GM23338 (cell line): ENCODE data around the gene JDP2. TPM values are rescaled to one million over a fixed set of nuclear protein-coding genes. Genes with fewer than 3 reads are reported as not detected.

ENCODE experiments used
- ATAC-seq: fragments of 200-7000 bp; cut with Tn5 transposase; 3 replicates; pipeline ENCODE4 v1.9.1; 2020
- DNase-seq: peaks from one replicate; pipeline ENCODE4 v3.0.0-alpha.2; 2015; ENCODE audit warnings: low spot score
- H2AFZ ChIP-seq: fragments of 200-600 bp; sonication (generic); 2 replicates; pipeline ENCODE4 v1.8.0; 2016; ENCODE audit warnings: antibody characterized with exemption, mild to moderate bottlenecking, moderate library complexity
- H3F3A ChIP-seq: fragments of 200-600 bp; sonication (generic); replicated peaks from 2 replicates; pipeline ENCODE4 v1.8.0; 2017; ENCODE audit warnings: antibody characterized with exemption, mixed run types, low read depth
- H3K27ac ChIP-seq: fragments of 200-600 bp; sonication (generic); 2 replicates; pipeline ENCODE4 v1.6.1; 2016; ENCODE audit warnings: low read depth
- H3K27me3 ChIP-seq: fragments of 200-600 bp; sonication (generic); 2 replicates; pipeline ENCODE4 v1.8.0; 2016; ENCODE audit warnings: mild to moderate bottlenecking, mixed run types, moderate library complexity; ENCODE audit not compliant: insufficient read depth
- H3K36me3 ChIP-seq: fragments of 200-600 bp; sonication (generic); 2 replicates; pipeline ENCODE4 v1.8.0; 2016; ENCODE audit warnings: mild to moderate bottlenecking; ENCODE audit not compliant: insufficient read depth
- H3K4me1 ChIP-seq: fragments of 200-600 bp; sonication (generic); 2 replicates; pipeline ENCODE4 v1.8.0; 2016; ENCODE audit warnings: mild to moderate bottlenecking, moderate library complexity; ENCODE audit not compliant: insufficient read depth
- H3K4me2 ChIP-seq: fragments of 200-600 bp; sonication (generic); 2 replicates; pipeline ENCODE4 v1.7.1; 2017; ENCODE audit warnings: mixed run types
- H3K4me3 ChIP-seq: fragments of 200-600 bp; sonication (generic); 2 replicates; pipeline ENCODE4 v1.6.1; 2016; ENCODE audit warnings: mixed run types
- H3K79me2 ChIP-seq: fragments of 200-600 bp; sonication (generic); replicated peaks from 2 replicates; pipeline ENCODE4 v1.8.0; 2017; ENCODE audit warnings: mild to moderate bottlenecking; ENCODE audit not compliant: insufficient read depth
- H3K9me2 ChIP-seq: fragments of 200-600 bp; sonication (generic); 2 replicates; pipeline ENCODE4 v1.8.0; 2017; ENCODE audit not compliant: insufficient read depth
- H4K20me1 ChIP-seq: fragments of 200-600 bp; sonication (generic); replicated peaks from 2 replicates; pipeline ENCODE4 v1.8.0; 2017; ENCODE audit warnings: mild to moderate bottlenecking; ENCODE audit not compliant: insufficient read depth
- H3K27ac Mint-ChIP-seq: 2 replicates; pipeline ENCODE4 v1.8.0; 2020; ENCODE audit warnings: inconsistent platforms, mild to moderate bottlenecking, moderate library complexity, mixed read lengths
- H3K27me3 Mint-ChIP-seq: 3 replicates; pipeline ENCODE4 v1.8.0; 2022; ENCODE audit warnings: low read depth, mild to moderate bottlenecking, moderate library complexity, mixed read lengths, inconsistent platforms; ENCODE audit not compliant: insufficient read depth, poor library complexity
- H3K36me3 Mint-ChIP-seq: 3 replicates; pipeline ENCODE4 v1.8.0; 2021; ENCODE audit warnings: low read depth, mild to moderate bottlenecking, inconsistent platforms, moderate library complexity, mixed read lengths
- H3K4me1 Mint-ChIP-seq: 3 replicates; pipeline ENCODE4 v1.8.0; 2020; ENCODE audit warnings: mild to moderate bottlenecking, inconsistent platforms, mixed read lengths
- H3K4me3 Mint-ChIP-seq: 3 replicates; pipeline ENCODE4 v1.8.0; 2021; ENCODE audit warnings: moderate library complexity, mild to moderate bottlenecking, inconsistent platforms, mixed read lengths
- H3K9me3 Mint-ChIP-seq: 3 replicates; pipeline ENCODE4 v1.8.0; 2020; ENCODE audit warnings: moderate library complexity, mild to moderate bottlenecking, inconsistent platforms, mixed read lengths
- EZH2 ChIP-seq: fragments of 200-600 bp; sonication (generic); IDR thresholded peaks from one replicate; pipeline ENCODE4 v1.8.0; 2017; ENCODE audit warnings: antibody characterized with exemption, mild to moderate bottlenecking, low read depth; ENCODE audit not compliant: unreplicated experiment
- JUNB ChIP-seq: IDR thresholded peaks from one replicate; pipeline ENCODE4 v1.6.1; 2016; ENCODE audit warnings: antibody characterized with exemption; ENCODE audit not compliant: unreplicated experiment
- ZNF114 ChIP-seq: fragments of 250-450 bp; sonication (Bioruptor Pico); IDR thresholded peaks from 2 replicates; pipeline ENCODE4 v1.5.0; 2020; ENCODE audit warnings: mild to moderate bottlenecking, moderate library complexity
- ZNF331 ChIP-seq: fragments of 250-450 bp; sonication (Bioruptor Pico); IDR thresholded peaks from 2 replicates; pipeline ENCODE4 v1.5.0; 2020; ENCODE audit warnings: low read depth, mild to moderate bottlenecking, moderate library complexity
- polyA plus RNA-seq: library from polyadenylated mRNA; unstranded; fragments of >200 nt; fragmentation: Nextera tagmentation; extraction: Ambion mirVana; gene quantifications from 2 replicates; pipeline ENCODE4 v1.2.1, GENCODE V29; 2016
- total RNA-seq: library from RNA; depleted of rRNA; stranded (reverse); fragments of >200 nt; shearing (Covaris generic); gene quantifications from 2 replicates; pipeline ENCODE4 v1.2.3, GENCODE V29; 2014
- TF ChIP-seq, protein P1 (sequence below): fragments of 250-450 bp; sonication (Bioruptor Pico); IDR thresholded peaks from 2 replicates; pipeline ENCODE4 v1.5.0; 2020; ENCODE audit warnings: mild to moderate bottlenecking, moderate library complexity
- TF ChIP-seq, protein P2 (sequence below): IDR thresholded peaks from 2 replicates; pipeline ENCODE4 v1.6.1; 2016; ENCODE audit warnings: antibody characterized with exemption
- TF ChIP-seq, protein P3 (sequence below), 2 experiments: fragments of 200-600 bp in 1 of 2; sonication (generic) in 1 of 2; conservative IDR thresholded peaks; 2 replicates each; pipeline versions ENCODE4 v1.5.1 to v1.6.1; 2016 to 2017; ENCODE audit warnings: antibody characterized with exemption in 2 of 2, low read depth in 2 of 2, mild to moderate bottlenecking in 2 of 2, moderate library complexity in 1 of 2

JDP2 gene
- total and polyA plus RNA-seq, 2 experiments from 2014 or later = 12.5 to 38.9 TPM

DNA sequence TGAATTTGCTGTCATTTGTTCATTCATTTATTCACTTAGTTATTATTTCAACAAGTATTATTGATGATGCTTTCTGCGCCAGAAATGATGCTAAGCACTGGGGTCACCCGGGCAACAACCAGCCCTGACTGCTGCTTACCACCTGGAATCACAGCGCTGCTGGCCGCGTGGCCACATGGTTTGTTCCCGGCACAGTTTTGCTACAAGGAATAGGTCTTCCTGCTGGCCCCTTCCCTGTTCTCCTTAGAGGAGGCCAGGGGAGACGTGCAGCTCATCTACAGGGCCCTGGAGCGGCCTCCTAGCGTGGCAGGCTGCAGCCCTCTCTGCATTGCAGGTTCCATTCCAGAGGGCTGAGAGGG, 7.0 kb downstream of the JDP2 start (continued):
- TF ChIP-seq JUNB (no peak), ZNF331 (CRISPR knock-in tag) (no peak), ZNF114 (CRISPR knock-in tag) (no peak)
- TF ChIP-seq, protein P1, sequence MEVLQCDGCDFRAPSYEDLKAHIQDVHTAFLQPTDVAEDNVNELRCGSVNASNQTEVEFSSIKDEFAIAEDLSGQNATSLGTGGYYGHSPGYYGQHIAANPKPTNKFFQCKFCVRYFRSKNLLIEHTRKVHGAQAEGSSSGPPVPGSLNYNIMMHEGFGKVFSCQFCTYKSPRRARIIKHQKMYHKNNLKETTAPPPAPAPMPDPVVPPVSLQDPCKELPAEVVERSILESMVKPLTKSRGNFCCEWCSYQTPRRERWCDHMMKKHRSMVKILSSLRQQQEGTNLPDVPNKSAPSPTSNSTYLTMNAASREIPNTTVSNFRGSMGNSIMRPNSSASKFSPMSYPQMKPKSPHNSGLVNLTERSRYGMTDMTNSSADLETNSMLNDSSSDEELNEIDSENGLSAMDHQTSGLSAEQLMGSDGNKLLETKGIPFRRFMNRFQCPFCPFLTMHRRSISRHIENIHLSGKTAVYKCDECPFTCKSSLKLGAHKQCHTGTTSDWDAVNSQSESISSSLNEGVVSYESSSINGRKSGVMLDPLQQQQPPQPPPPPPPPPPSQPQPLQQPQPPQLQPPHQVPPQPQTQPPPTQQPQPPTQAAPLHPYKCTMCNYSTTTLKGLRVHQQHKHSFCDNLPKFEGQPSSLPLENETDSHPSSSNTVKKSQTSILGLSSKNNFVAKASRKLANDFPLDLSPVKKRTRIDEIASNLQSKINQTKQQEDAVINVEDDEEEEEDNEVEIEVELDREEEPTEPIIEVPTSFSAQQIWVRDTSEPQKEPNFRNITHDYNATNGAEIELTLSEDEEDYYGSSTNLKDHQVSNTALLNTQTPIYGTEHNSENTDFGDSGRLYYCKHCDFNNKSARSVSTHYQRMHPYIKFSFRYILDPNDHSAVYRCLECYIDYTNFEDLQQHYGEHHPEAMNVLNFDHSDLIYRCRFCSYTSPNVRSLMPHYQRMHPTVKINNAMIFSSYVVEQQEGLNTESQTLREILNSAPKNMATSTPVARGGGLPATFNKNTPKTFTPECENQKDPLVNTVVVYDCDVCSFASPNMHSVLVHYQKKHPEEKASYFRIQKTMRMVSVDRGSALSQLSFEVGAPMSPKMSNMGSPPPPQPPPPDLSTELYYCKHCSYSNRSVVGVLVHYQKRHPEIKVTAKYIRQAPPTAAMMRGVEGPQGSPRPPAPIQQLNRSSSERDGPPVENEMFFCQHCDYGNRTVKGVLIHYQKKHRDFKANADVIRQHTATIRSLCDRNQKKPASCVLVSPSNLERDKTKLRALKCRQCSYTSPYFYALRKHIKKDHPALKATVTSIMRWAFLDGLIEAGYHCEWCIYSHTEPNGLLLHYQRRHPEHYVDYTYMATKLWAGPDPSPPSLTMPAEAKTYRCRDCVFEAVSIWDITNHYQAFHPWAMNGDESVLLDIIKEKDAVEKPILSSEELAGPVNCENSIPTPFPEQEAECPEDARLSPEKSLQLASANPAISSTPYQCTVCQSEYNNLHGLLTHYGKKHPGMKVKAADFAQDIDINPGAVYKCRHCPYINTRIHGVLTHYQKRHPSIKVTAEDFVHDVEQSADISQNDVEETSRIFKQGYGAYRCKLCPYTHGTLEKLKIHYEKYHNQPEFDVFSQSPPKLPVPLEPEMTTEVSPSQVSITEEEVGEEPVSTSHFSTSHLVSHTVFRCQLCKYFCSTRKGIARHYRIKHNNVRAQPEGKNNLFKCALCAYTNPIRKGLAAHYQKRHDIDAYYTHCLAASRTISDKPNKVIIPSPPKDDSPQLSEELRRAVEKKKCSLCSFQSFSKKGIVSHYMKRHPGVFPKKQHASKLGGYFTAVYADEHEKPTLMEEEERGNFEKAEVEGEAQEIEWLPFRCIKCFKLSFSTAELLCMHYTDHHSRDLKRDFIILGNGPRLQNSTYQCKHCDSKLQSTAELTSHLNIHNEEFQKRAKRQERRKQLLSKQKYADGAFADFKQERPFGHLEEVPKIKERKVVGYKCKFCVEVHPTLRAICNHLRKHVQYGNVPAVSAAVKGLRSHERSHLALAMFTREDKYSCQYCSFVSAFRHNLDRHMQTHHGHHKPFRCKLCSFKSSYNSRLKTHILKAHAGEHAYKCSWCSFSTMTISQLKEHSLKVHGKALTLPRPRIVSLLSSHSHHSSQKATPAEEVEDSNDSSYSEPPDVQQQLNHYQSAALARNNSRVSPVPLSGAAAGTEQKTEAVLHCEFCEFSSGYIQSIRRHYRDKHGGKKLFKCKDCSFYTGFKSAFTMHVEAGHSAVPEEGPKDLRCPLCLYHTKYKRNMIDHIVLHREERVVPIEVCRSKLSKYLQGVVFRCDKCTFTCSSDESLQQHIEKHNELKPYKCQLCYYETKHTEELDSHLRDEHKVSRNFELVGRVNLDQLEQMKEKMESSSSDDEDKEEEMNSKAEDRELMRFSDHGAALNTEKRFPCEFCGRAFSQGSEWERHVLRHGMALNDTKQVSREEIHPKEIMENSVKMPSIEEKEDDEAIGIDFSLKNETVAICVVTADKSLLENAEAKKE (CRISPR knock-in tag) = no peak
- TF ChIP-seq, protein P2, sequence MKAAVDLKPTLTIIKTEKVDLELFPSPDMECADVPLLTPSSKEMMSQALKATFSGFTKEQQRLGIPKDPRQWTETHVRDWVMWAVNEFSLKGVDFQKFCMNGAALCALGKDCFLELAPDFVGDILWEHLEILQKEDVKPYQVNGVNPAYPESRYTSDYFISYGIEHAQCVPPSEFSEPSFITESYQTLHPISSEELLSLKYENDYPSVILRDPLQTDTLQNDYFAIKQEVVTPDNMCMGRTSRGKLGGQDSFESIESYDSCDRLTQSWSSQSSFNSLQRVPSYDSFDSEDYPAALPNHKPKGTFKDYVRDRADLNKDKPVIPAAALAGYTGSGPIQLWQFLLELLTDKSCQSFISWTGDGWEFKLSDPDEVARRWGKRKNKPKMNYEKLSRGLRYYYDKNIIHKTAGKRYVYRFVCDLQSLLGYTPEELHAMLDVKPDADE = no peak

DNA sequence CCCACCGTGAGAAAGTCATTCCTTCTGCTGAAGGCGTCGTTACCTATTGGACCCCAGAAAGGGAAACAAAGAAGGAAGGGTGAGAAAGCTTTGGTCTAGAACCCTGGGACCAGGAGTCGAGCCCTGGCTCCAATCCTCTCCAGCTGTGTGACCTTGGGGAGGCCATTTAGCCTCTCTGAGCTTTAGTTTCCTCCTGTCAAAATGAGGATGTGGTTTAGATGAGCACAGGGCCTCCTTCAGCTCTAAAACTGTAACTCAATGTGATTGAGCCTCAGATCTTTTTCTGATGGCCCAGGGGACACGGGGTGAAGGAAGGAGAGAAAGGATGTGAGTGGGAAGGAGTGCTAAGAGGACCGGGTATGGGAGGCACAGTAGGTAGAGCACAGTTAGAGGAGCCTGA, 7.7 kb downstream of the JDP2 start:
- Histone ChIP-seq H3F3A (no peaks in the 10 kb centered on the region), H3K9me2 (no peaks in the 10 kb centered on the region), H3K4me1 (no peaks in the 10 kb centered on the region; the same call in 1 of the 2 replicates), H3K4me2 (no peak overlapping the region), H4K20me1 (peaks cover 16% of the 10 kb centered on the region), H2AFZ (no peak overlapping the region), H3K36me3 (peaks cover 10% of the 10 kb centered on the region), H3K4me3 (no peak overlapping the region), H3K27ac (no peak overlapping the region), H3K27me3 (no peaks in the 10 kb centered on the region), H3K79me2 (peaks cover 41% of the 10 kb centered on the region)
- Mint-ChIP-seq H3K27me3 (peaks cover 5% of the 10 kb centered on the region), H3K9me3 (no peaks in the 10 kb centered on the region), H3K4me3 (no peak overlapping the region), H3K27ac (no peak overlapping the region), H3K4me1 (peaks cover 36% of the 10 kb centered on the region), H3K36me3 (peaks cover 71% of the 10 kb centered on the region)
- ATAC-seq = no peak
- DNase-seq = no peak
- TF ChIP-seq, protein P3, sequence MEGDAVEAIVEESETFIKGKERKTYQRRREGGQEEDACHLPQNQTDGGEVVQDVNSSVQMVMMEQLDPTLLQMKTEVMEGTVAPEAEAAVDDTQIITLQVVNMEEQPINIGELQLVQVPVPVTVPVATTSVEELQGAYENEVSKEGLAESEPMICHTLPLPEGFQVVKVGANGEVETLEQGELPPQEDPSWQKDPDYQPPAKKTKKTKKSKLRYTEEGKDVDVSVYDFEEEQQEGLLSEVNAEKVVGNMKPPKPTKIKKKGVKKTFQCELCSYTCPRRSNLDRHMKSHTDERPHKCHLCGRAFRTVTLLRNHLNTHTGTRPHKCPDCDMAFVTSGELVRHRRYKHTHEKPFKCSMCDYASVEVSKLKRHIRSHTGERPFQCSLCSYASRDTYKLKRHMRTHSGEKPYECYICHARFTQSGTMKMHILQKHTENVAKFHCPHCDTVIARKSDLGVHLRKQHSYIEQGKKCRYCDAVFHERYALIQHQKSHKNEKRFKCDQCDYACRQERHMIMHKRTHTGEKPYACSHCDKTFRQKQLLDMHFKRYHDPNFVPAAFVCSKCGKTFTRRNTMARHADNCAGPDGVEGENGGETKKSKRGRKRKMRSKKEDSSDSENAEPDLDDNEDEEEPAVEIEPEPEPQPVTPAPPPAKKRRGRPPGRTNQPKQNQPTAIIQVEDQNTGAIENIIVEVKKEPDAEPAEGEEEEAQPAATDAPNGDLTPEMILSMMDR (conservative IDR thresholded peaks at IDR 0.05; ENCODE audit: low read depth in 2 of 2) = no peak
- no peak for TF ChIP-seq EZH2
- no peak for TF ChIP-seq JUNB
- TF ChIP-seq, protein P1 (CRISPR knock-in tag) = no peak
